Activated CD4-positive, CD25-positive, alpha-beta regulatory T cell (primary cell): ENCODE measurements around the gene PRXL2C.
"Not testable (repeated sequence)": the region's sequence is repeated elsewhere in the genome, so short reads cannot be mapped to it uniquely, and the experiment has no call there.

Experiments
- DNase-seq, 4 experiments: peaks; one replicate each; lab custom pipeline; 2025; lab: John Stamatoyannopoulos, UW

The PRXL2C gene

GRCh38 chr9:96649620-96650324, 5.3 kb downstream of the PRXL2C start:
- DNase-seq = no peak

DNA sequence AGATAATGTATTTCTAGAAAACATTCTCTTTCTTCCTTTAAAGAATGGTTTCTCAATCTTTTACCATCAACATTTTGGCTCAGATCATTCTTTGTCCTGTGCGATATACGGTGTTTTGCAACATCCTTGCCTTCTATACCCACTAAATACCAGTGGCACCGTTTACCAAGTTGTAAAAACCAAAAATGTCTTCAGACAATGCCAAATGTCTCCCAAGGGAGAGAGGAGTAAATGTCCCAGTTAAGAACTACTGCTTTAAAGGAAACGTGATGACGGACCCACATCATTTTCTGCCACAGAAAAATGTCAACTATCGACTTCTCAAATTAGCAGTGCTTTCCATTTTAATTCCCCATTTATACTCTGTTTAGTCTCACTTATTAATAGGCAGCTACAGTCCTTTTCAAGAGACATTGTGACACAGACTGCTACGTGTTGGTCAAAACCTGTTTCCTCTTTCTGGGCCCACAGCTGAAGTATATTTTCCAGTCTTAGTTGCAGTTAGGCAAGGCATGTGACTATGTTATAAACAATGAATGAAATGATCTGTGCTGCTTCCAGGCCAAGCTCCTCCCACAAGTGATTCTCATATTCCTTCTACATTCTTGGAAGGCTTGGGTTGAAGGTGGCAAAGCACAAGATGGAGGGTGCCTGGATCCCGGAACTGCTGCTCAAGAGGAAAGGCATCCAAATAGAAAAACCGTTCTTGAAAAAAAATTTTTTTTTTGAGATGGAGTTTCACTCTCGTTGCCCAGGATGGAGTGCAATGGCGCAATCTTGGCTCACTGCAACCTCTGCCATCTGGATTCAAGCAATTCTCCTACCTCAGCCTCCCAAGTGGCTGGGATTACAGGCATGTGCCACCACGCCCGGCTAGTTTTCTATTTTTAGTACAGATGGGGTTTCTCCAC, 8.8 kb downstream of the PRXL2C start:
- DNase-seq = no peak

DNA sequence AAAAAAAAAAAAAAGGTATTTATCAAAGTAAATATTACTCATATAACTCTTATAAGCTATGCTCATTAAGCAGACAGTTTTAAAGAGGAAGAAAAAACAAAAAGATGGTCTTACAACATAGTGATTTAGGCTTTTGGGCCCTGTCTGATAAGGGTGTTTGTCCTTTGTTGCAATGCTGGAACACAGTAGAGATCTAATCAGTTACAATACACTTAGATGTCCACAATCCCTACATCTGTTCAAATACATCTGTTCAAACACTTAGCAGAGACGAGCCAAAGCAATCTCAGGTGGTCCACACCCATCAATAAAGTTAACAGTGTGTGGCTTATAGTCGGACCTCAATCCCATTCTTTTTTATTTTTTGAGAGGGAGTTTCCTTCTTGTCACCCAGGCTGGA, 11.0 kb downstream of the PRXL2C start:
- no peak for DNase-seq

DNA sequence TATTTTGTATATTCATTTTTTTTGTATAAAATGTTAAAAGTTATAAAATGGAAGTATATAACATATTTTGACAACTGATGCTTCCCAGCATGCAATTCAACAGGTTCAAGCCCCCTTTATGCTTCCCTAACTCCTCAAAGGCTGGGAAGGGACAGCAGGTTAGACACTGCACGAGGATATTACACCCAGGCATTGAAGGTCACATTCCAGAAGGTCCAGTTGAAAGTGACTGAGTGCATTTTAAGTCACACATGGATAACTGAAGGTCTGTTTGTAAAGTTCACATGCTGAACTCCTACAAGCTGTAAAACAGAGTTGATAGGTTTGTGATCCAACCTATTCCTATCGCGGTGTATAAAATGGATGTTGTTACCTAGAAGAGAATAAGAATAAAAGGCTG, 13.6 kb downstream of the PRXL2C start:
- DNase-seq = no peak

DNA sequence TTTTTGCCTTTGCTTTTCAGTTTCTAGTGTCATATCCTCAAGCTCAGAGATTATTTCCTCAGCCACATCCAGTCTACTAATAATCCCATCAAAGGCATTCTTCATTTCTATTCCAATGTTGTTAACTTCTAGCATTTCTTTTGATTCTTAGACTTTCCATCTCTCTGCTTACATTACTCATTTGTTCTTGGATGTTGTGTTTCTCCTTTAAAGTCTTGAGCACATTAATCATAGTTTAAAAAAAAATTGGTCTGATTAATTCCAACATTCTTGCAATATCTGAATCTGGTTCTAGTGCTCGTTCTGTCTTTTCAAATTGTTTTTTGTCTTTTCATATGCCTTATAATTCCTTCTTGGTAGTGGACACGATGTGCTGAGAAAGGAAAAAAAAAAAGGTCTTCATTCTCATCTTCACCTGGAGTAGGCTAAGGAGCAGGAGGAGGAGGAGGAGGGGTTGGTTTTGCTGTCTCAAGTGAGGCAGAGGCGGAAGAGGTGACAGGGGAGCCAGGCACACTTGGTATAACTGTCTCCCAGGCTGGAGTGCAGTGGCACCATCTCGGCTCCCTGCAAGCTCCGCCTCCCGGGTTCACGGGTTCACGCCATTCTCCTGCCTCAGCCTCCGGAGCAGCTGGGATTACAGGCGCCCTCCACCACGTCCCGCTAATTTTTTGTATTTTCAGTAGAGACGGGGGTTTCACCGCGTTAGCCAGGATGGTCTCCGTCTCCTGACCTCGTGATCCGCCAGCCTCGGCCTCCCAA, 16.3 kb downstream of the PRXL2C start:
- DNase-seq = no peak

GRCh38 chr9:96636368-96636767, 18.7 kb downstream of the PRXL2C start:
- no peak for DNase-seq

DNA sequence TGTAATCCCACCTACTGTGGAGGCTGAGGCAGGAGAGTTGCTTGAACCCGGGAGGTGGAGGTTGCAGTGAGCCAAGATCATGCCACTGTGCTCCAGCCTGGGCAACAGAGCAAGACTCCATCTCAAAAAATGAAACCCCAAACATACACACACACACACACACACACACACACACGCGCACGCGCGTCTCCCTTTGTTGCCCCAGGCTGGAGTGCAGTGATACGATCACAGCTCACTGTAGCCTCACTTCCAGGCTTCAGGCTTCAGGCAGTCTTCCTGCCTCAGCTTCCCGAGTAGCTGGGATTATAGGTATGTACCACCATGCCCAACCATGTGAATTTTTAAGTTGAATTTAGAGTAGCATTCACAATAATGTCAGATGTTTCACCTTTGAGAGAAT, 21.5 kb downstream of the PRXL2C start:
- not testable (repeated sequence) for DNase-seq

- DNase-seq = no peak
Measured at GRCh38 chr9:96626912-96627311, 28.2 kb downstream of the PRXL2C start.

- no peak for DNase-seq
Measured at GRCh38 chr9:96621618-96622017, 33.5 kb downstream of the PRXL2C start.

GRCh38 chr9:96620832-96621269, 34.3 kb downstream of the PRXL2C start:
- no peak for DNase-seq

DNA sequence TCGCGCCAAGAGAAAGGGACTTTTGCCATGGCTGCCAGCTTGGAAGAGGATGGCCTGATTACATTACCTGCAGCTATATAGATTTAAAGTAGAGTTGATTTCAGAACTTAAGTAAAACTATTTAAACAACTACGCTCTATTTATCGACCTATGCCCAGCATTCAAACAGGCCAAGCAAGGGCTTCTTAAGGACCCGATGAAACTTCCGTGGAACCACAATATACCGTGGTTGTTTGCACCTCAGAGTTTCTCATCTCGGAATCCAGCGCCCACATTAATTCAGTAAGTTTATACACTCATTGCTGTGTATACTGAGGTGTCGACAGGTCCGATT, 35.0 kb downstream of the PRXL2C start:
- no peak for DNase-seq

- peak; percentile 15 to 62 (median 24) for DNase-seq
Measured at GRCh38 chr9:96619491-96620180, 35.5 kb downstream of the PRXL2C start, which contains the start of gene CDC14B. Gene CDC14B, minus strand, starts transcription at chr9:96619843. Its CDS starts 465 bp downstream, at chr9:96619378.

GRCh38 chr9:96619124-96619465, 36.0 kb downstream of the PRXL2C start:
- no peak for DNase-seq

DNA sequence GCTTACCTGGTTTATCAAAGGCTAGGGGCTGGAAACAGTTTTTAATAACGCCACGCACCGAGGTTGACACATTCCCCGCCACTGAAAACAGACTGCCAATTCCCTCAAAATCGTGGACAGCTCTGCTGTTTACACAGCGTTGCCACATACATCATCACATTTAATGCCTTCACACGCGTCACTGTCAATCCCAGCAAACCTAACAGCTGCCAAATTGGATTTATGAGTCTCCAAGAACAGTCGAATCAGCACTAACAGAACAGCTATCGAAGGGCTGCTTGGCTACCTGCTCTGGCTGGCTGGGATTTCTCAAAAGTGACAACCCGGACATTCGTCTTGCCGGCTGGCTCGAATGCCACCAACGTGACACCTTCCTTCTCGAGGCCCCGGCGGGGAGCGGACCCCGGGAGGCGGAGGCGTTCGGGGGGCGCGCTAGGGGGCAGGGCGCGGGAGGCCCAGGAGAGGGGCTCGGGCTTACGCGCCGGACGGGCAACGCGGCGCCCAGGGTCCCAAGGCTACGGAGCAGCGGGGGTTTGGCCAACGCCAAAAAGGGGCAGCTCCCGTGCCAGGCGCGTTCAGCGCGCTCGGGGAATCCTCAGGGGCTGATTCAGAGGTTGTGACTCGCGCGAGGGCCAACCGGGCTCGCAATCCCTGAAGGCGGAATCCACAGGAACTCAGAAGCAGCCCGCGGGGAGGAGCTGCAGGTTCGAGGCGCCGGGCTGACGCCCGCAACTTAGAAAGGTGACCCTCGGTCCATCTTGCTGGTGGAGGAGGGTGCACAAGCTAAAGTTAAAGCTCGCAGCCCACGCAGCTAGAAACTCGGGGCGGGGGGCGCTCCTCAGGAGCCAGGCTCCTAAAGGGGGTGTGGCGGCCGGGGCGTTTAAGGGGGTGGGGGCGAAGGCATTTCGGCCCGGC, 36.7 kb downstream of the PRXL2C start:
- DNase-seq = no peak

DNA sequence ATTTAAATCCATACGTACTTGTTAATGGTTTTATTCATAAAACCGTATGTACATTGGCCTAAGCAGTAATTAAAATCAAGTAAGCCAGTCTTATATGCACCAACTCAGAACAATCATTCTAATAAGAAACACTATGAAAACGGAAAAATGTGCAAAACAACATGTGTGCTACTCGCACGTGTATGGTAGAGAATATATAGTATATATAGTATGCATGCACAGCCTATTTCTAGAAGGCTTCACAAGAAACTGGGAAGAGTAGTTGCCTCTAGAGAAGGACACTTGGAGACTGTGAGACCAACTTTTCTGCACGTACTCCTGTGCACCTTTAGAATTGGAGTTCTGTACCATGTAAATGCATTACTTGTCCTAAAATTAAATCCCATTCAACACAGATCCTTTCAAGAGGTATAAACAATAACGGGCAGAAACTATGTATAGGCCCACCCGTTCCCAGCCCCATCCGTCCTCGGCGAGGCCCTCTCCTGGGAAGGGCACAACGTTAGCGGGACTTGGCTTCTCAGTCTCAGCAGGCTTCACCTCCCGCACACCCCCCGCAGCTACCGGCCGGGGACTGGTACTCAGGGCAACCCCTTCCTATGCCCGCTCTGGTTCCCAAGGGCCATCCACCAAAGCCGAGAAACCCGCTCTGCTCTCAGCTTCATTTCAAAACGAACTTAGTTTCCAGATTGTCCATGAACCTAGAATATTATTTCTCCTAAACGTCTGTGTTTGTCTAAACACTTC, 37.5 kb downstream of the PRXL2C start:
- DNase-seq = no peak

GRCh38 chr9:96616817-96617438, 38.2 kb downstream of the PRXL2C start:
- DNase-seq = no peak

GRCh38 chr9:96615411-96615810, 39.7 kb downstream of the PRXL2C start:
- no peak for DNase-seq

GRCh38 chr9:96614664-96615063, 40.5 kb downstream of the PRXL2C start:
- DNase-seq = not testable (repeated sequence)

DNA sequence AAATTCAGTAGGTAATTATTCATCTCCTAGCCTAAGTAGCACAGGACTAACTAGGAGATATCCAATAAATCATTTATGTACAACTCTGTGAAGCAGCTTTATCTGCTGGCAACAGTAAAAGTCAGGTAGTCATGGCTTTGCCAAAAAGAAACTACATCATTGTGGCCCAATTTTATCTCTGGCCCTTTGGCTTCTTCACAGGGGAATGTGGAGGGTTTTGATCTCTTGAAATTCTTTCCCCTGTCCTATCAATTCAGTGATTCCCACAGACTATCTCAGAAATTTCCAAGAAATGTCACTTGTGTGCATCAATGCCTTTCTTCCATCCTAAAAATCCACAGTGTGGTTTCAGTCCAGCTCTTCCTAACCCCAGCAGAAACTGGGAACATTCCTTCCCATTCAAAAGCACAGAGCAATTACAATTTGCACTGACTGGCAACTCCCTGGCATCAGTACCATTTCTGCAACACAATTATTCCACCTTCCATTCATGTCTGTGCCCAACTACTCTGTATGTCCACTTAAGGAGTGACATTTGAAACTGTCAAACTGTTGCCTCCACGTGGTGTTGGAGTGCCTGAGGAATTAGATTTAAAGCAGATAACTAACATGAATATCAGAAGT, 42.0 kb downstream of the PRXL2C start:
- DNase-seq = no peak
